PC-3 (cell line): ENCODE data around the gene TMEM167B. TPM values are rescaled to one million over a fixed set of nuclear protein-coding genes. Genes with fewer than 3 reads are reported as not detected.

Source experiments
- ATAC-seq: fragments of 200-7000 bp; cut with Tn5 transposase; 2 replicates; pipeline ENCODE4 v1.9.1; 2020; ENCODE audit warnings: mild to moderate bottlenecking, moderate library complexity
- Bru-seq: library from RNA; stranded (reverse); fragments of 400-500 nt; gene quantifications from one replicate; lab custom pipeline; 2021; lab: Mats Ljungman, UMichigan
- BruChase-seq, 2 experiments: library from RNA; stranded (reverse); fragments of 400-500 nt; gene quantifications; one replicate each; lab custom pipeline; 2021; lab: Mats Ljungman, UMichigan
- BruUV-seq: library from RNA; stranded (reverse); fragments of 400-500 nt; replicated peaks from 2 replicates; lab custom pipeline; 2021; lab: Mats Ljungman, UMichigan
- CTCF ChIA-PET: fragments of 300-600 bp; sonication (Branson Sonifier 250); formaldehyde crosslinking; loops from one replicate; lab custom pipeline; 2022; ENCODE audit warnings: antibody characterized with exemption; lab: Charles Lee
- POLR2A ChIA-PET: fragments of 300-600 bp; sonication (Branson Sonifier 250); formaldehyde crosslinking; loops from one replicate; lab custom pipeline; 2022; ENCODE audit warnings: antibody characterized with exemption; ENCODE audit not compliant: unreplicated experiment; lab: Charles Lee
- DNase-seq: peaks from one replicate; pipeline ENCODE4 v3.0.0-alpha.2; 2015
- H2AFZ ChIP-seq: fragments of 300-600 bp; sonication (generic); 2 replicates; pipeline ENCODE4 v1.6.0; 2016; ENCODE audit warnings: antibody characterized with exemption, low read length
- H3F3A ChIP-seq: fragments of 300-600 bp; sonication (generic); one replicate; pipeline ENCODE4 v1.6.0; 2017; ENCODE audit warnings: antibody characterized with exemption, low read length, control low read depth, mild to moderate bottlenecking; ENCODE audit not compliant: unreplicated experiment
- H3K27ac ChIP-seq: fragments of 300-600 bp; sonication (generic); 2 replicates; pipeline ENCODE4 v1.5.1; 2016; ENCODE audit warnings: mild to moderate bottlenecking, low read length
- H3K27me3 ChIP-seq: fragments of 300-600 bp; sonication (generic); 2 replicates; pipeline ENCODE4 v1.6.1; 2016; ENCODE audit warnings: low read length, mixed read lengths
- H3K36me3 ChIP-seq: fragments of 300-600 bp; sonication (generic); 2 replicates; pipeline ENCODE4 v1.6.1; 2016; ENCODE audit warnings: low read depth, mixed run types, low read length, mixed read lengths
- H3K4me1 ChIP-seq: fragments of 300-600 bp; sonication (generic); 2 replicates; pipeline ENCODE4 v1.5.1; 2016; ENCODE audit warnings: low read length; ENCODE audit not compliant: insufficient read depth
- H3K4me2 ChIP-seq: fragments of 300-600 bp; sonication (generic); 2 replicates; pipeline ENCODE4 v1.6.0; 2016; ENCODE audit warnings: low read length
- H3K4me3 ChIP-seq: fragments of 300-600 bp; sonication (generic); 2 replicates; pipeline ENCODE4 v1.5.1; 2016; ENCODE audit warnings: mild to moderate bottlenecking, low read length, mixed read lengths
- H3K79me2 ChIP-seq: fragments of 300-600 bp; sonication (generic); 2 replicates; pipeline ENCODE4 v1.6.1; 2017; ENCODE audit warnings: low read length, mixed read lengths
- H3K9ac ChIP-seq: fragments of 300-600 bp; sonication (generic); 2 replicates; pipeline ENCODE4 v1.6.0; 2016; ENCODE audit warnings: mild to moderate bottlenecking, low read length
- H3K9me2 ChIP-seq: fragments of 300-600 bp; sonication (generic); replicated peaks from 2 replicates; pipeline ENCODE4 v1.6.1; 2016; ENCODE audit warnings: mixed run types, low read length, mixed read lengths
- H3K9me3 ChIP-seq: fragments of 300-600 bp; sonication (generic); 2 replicates; pipeline ENCODE4 v1.6.1; 2016; ENCODE audit warnings: low read length, mixed read lengths
- H4K20me1 ChIP-seq: fragments of 300-600 bp; sonication (generic); 2 replicates; pipeline ENCODE4 v1.6.1; 2016; ENCODE audit warnings: low read length, mixed read lengths
- EZH2 ChIP-seq: fragments of 300-600 bp; sonication (generic); IDR thresholded peaks from one replicate; pipeline ENCODE4 v1.6.1; 2017; ENCODE audit warnings: antibody characterized with exemption, mild to moderate bottlenecking, low read length; ENCODE audit not compliant: unreplicated experiment
- EZH2phosphoT487 ChIP-seq: fragments of 300-600 bp; sonication (generic); IDR thresholded peaks from 2 replicates; pipeline ENCODE4 v1.6.1; 2018; ENCODE audit warnings: mild to moderate bottlenecking, antibody characterized with exemption, low read length, borderline replicate concordance
- intact Hi-C: fragments of 100-400 bp; cut with micrococcal nuclease; formaldehyde crosslinking; loops from 2 replicates; pipeline ENCODE4 v1.9.0; 2023
- long read RNA-seq: library from polyadenylated mRNA; unstranded; transcript quantifications from one replicate; pipeline ENCODE4 v2.0.0, GENCODE V29; 2021; ENCODE audit not compliant: unreplicated experiment
- total RNA-seq: library from RNA; depleted of rRNA; stranded (reverse); fragments of >200 nt; gene quantifications from 2 replicates; pipeline ENCODE4 v1.2.3, GENCODE V29; 2014; rRNA removed
- TF ChIP-seq, protein P1 (sequence below): fragments of 300-600 bp; sonication (generic); conservative IDR thresholded peaks from 2 replicates; pipeline ENCODE4 v1.5.1; 2017; ENCODE audit warnings: antibody characterized with exemption, low read depth, mild to moderate bottlenecking, low read length

TMEM167B gene
- 21.0 and 27.7 TPM in 2 replicates for total RNA-seq
- percentile 87 among the genes with signal in this experiment for Bru-seq, nascent RNA
- BruChase-seq, experiment 1, labeled RNA remaining after a 6-hour chase: percentile 99 among the genes with signal in this experiment
- BruChase-seq, experiment 2, labeled RNA remaining after a 2-hour chase: percentile 97 among the genes with signal in this experiment
- long read RNA-seq, transcript TMEM167B-201 (3 exons, 3,730 nt): major isoform, 33 of 44 reads
- long read RNA-seq, partial matches to known transcripts: 9 of 44 reads
- long read RNA-seq, other reads (novel, unspliced or antisense): 0 of 44 reads

DNA sequence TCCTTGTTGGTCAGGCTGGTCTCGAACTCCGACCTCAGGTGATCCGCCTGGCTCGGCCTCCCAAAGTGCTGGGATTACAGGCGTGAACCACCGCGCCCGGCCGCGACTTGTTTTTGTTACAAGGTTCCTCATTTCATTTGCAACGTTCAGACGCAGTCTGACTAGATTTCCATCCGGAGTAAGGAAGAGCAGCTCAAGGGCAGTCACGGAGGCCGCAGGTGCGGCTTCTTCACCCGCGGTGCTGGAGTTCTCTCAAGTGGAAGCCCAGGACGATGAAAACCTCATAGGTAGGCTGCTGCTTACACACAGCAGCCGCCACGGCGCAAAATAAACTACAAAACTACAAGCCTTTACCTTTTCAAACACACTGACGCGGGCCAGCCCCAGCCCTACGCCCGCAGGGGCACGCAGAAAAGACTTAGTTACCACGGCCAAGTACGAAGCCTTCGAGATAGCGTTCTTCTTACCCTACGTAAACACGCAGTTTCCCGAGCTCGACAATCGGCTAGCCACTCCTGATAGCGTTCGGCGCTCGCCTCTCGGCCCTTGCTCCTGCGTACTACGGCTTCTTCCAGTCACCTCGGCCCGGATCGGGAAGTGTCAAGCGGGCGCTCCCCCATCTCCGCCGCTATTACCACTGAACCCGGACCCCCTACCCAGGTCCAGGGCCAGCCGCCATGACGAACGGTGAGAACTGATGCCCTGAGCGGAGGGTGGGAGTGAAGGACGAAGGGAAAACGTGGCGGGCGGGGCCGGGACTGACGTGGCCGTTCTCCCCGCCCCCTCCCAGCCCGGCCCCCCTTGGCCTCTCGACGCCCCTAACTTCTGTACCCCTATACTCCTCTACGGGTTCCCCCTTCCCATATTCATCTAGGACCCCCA, at the start of gene TMEM167B:
TMEM167B (plus strand) TSS at position 569 of the 882 bp plus-strand sequence; CDS start at position 678, 109 bp downstream.
- Histone ChIP-seq H3K4me2 (peak within 1 kb of the TSS; percentile 96), H3K4me3 (peak within 1 kb of the TSS; percentile 89), H3K27ac (peak within 1 kb of the TSS; percentile 80), H3K79me2 (peaks cover 42% of the 10 kb centered on the region), H3K36me3 (peaks cover 11% of the 10 kb centered on the region; the same call in 1 of the 2 replicates), H3K9me3 (no peaks in the 10 kb centered on the region), H2AFZ (peak within 1 kb of the TSS; percentile 99), H3K9me2 (no peaks in the 10 kb centered on the region), H3F3A (no peaks in the 10 kb centered on the region), H3K27me3 (no peaks in the 10 kb centered on the region), H3K4me1 (peaks cover 17% of the 10 kb centered on the region), H3K9ac (peak within 1 kb of the TSS; percentile 90), H4K20me1 (no peaks in the 10 kb centered on the region)
- TF ChIP-seq EZH2 (no peak), EZH2phosphoT487 (no peak)
- TF ChIP-seq, protein P1, sequence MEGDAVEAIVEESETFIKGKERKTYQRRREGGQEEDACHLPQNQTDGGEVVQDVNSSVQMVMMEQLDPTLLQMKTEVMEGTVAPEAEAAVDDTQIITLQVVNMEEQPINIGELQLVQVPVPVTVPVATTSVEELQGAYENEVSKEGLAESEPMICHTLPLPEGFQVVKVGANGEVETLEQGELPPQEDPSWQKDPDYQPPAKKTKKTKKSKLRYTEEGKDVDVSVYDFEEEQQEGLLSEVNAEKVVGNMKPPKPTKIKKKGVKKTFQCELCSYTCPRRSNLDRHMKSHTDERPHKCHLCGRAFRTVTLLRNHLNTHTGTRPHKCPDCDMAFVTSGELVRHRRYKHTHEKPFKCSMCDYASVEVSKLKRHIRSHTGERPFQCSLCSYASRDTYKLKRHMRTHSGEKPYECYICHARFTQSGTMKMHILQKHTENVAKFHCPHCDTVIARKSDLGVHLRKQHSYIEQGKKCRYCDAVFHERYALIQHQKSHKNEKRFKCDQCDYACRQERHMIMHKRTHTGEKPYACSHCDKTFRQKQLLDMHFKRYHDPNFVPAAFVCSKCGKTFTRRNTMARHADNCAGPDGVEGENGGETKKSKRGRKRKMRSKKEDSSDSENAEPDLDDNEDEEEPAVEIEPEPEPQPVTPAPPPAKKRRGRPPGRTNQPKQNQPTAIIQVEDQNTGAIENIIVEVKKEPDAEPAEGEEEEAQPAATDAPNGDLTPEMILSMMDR: no peak
- intact Hi-C loops: loop anchor here (1.0 kb wide), 2 partner anchors 9 to 22 kb away; a partner anchor contains a TSS
- TSS peak; percentile 91 for BruUV-seq
- DNase-seq: peak; percentile 95
- ChIA-PET CTCF (interaction anchor here (0.6 kb wide), 1 partner anchor 10 kb away, joined by 4 read pairs; no protein-coding TSS in a partner anchor), POLR2A (interaction anchor here (0.6 to 2.3 kb wide), 2 partner anchors 8 to 10 kb away, joined by 3 to 7 read pairs; no protein-coding TSS in a partner anchor)
- peak; percentile 89 for ATAC-seq

- ATAC-seq (peak; percentile 21), DNase-seq (peak; percentile 6)
- peak overlapping the region; percentile 78 for H2AFZ ChIP-seq
- peak overlapping the region; percentile 84 for H3K4me2 ChIP-seq
- ChIA-PET POLR2A (interaction anchor here (0.6 kb wide), 1 partner anchor 212 kb away, joined by 3 read pairs; no protein-coding TSS in a partner anchor), CTCF (no interaction called here)
- TF ChIP-seq EZH2phosphoT487 (no peak), EZH2 (no peak)
- TF ChIP-seq, protein P1: no peak
- no peaks in the 10 kb centered on the region for H3K9me2 ChIP-seq
- no TSS peak for BruUV-seq
- no peaks in the 10 kb centered on the region for H3F3A ChIP-seq
- H4K20me1 ChIP-seq: no peaks in the 10 kb centered on the region
- no peaks in the 10 kb centered on the region for H3K36me3 ChIP-seq
- no peaks in the 10 kb centered on the region for H3K9me3 ChIP-seq
- peak overlapping the region; percentile 97 for H3K4me3 ChIP-seq
- peaks cover 38% of the 10 kb centered on the region for H3K79me2 ChIP-seq
- H3K27me3 ChIP-seq: no peaks in the 10 kb centered on the region
- intact Hi-C loops: loop anchor here (5.0 kb wide), 1 partner anchor 79 kb away; the partner anchor contains the start of gene CLCC1
- peaks cover 6% of the 10 kb centered on the region; the same call in 1 of the 2 replicates for H3K4me1 ChIP-seq
- peak overlapping the region; percentile 80 for H3K9ac ChIP-seq
- H3K27ac ChIP-seq: no peak overlapping the region
These were observed 49.5 kb upstream of the TMEM167B start for GRCh38 chr1:109040989-109041620.
